Activated CD4-positive, alpha-beta T cell treated with anti-CD3 and anti-CD28 coated beads, Interleukin-2, amount 50 U/mL, for 48 hours (primary cell): ENCODE data around the gene USP14.
"Not testable (repeated sequence)": the region's sequence is repeated elsewhere in the genome, so short reads cannot be mapped to it uniquely, and the experiment has no call there.

ENCODE experiments used
- DNase-seq, 2 experiments: peaks; one replicate each; pipeline ENCODE4 v3.0.0-alpha.2; 2020

Gene USP14

GRCh38 chr18:158128-159036, at the start of gene USP14:
TSS of gene USP14 (plus strand) at chr18:158557. CDS start at chr18:158699, 142 bp downstream.
- DNase-seq = peak; percentile 98

GRCh38 chr18:108665-109063, 49.7 kb upstream of the USP14 start:
- DNase-seq = not testable (repeated sequence)

DNA sequence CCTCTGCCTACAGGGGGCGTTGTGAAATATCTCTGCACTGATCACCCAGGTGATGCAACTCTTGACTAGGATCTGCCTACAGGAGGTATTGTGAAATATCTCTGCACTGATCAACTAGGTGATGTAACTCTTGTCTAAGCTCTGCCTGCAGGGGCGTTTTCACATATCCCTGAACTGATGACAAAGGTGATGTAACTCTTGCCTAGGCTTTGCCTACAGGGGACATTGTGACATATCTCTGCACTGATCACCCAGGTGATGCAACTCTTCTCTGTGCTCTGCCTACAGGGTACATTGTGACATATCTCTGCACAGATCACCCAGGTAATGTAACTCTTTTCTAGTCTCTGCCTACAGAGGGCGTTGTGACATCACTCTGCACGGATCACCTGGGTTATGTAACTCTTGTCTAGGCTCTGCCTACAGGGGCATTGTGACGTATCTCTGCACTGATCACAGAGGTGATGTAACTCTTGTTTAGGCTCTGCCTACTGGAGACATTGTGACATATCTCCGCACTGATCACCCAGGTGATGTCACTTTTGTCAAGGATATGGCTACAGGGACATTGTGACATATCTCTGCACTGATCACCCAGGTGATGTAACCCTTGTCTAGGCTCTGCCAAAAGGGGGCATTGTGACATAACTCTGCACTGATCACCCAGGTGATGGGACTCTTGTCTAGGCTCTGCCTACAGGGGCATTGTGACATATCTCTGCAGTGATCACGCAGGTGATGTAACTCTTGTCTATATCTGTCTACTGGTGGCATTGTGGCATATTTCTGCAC, 49.0 kb upstream of the USP14 start:
- DNase-seq = peak in 1 of 2 experiments; percentile 40

GRCh38 chr18:109922-110261, 48.5 kb upstream of the USP14 start:
- DNase-seq = not testable (repeated sequence)

- DNase-seq = peak; percentile 29 to 40
Measured at GRCh38 chr18:110351-111201, 47.8 kb upstream of the USP14 start.

- DNase-seq = peak; percentile 62 to 71
Measured at GRCh38 chr18:111306-112014, 46.9 kb upstream of the USP14 start.

DNA sequence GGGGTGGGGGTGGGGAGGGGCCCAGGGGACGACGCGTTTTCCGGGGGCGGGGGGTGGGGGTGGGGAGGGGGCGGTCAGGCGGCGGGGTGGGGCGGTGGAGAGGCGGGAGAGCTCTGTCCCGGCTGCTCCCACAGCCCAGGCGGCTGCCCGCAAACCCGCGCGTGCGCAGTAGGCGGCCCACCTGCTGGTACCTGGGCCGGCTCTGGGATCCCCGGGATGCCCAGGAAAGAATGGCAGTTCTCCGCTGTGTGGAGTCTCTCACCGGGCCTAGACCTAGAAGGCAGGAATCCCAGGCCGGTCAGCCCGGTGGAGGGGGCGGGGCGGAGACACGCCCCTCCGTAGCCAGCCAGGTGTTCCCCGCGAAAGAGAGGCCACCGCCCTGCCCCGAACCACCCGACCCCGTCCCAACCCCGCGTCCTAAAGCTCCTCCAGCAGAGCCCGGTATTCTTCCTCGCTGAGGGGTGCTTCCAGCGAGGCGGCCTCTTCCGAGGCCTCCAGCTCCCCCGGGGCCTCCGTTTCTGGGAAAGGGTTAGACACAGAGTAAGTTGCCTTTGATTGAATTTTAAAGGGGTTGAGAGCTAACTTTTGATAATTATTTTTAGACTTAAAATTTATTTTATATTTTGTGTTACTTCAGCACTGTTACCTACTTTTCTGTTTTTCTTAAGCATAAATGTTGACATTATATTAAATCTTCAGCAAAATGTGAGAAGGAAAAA, 46.2 kb upstream of the USP14 start:
- DNase-seq = not testable (repeated sequence)

DNA sequence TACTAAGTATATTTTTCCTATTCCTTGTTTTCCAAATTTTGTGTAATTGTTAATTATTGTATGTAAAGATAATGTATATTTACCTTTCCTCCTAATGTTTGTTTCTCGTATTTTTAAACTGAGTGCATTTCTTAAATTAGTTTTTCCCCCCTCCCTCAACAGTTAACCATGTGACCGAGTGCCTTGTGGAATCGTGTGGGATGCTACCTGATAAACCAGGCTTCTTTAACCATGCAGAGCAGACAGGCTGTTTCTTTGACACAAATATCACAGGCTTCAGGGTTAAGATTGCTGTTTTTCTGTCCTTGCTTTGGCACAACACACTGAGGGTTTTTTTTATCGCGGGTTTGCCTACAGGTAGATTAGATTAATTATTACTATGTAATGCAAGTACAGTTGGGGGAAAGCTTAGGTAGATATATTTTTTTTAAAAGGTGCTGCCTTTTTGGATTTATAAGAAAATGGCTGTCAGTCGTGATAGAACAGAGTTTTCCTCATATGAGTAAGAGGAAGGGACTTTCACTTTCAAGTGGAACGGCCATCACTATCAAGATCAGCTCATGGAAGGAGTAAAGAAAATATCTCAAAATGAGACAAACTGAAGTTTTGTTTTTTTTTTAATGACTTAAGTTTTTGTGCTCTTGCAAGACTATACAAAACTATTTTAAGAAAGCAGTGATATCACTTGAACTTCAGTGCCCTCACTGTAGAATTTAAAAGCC, 37.7 kb upstream of the USP14 start:
- DNase-seq = not testable (repeated sequence)

- no peak for DNase-seq
Measured at GRCh38 chr18:135045-135444, 23.3 kb upstream of the USP14 start.

- DNase-seq = peak in 1 of 2 experiments; percentile 38
Measured at GRCh38 chr18:136433-136832, 21.9 kb upstream of the USP14 start.

DNA sequence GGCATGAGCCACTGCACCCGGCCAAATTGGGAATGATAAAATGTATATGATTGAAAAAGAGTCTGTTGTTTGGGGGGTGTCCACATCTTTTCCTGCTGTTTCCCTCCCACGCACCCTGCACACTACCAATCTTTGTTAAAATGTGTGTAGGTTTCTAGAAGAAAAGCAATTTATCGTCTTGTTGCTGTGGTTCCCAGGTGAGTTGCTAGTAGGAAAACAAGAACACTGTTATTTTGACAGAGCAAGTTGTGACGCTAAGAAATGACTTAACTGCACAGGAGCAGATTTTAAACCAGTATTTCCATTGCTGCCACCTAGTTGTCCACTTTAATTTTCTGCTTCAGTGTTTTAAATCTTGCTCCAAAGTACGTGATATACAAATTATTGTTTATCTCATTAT, 21.0 kb upstream of the USP14 start:
- no peak for DNase-seq

DNA sequence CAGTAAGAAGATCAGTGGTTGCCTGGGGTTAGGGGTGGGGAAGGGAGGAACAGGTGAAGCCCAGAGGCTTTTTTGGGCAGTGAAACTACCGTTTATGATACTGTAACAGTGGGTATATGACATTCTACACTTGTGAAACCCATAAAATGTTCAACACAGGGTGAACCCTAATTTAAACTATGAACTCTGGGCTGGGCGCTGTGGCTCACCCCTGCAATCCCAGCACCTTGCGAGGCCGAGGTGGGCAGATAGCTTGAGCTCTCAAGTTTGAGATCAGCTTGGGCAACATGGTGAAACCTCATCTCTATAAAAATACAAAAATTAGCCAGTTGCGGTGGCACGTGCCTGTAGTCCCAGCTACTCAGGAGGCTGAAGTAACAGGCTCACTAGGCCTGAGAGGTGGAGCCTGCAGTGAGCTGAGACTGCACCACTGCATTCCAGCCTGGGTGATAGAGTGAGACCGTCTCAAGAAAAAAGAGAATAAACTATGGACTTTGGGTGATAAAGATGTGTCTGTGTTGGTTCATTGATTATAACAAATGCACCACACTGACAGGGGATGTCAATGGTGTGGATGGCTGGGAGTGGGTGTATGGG, 17.6 kb upstream of the USP14 start:
- DNase-seq = no peak

DNA sequence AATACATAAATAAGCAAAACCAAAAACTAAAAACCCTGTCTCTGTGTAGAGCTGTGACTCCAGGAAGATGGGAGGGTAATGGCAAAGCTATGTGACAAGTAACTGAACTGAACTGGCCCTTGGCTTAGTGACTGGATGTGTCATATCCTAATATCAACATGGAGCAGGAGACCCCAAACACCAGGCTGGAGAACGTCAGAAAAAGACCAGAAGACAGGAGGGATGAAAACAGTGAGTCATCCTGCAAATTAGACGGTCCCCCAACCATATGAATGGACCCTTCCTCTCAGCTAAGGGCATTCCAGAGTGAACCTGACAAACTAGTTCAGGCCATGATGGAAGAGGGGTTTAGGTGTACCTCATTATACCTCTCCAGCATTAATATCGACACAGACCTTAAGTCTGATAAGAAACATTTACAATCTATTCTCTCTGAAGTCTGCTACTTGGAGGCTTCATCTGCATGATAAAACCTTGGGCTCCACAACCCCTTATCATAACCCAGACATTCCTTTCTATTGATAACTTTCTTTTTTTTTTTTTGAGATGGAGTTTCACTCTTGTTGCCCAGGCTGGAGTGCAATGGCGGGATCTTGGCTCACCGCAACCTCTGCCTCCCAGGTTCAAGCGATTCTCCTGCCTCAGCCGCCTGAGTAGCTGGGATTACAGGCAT, 15.6 kb upstream of the USP14 start:
- DNase-seq = not testable (repeated sequence)

DNA sequence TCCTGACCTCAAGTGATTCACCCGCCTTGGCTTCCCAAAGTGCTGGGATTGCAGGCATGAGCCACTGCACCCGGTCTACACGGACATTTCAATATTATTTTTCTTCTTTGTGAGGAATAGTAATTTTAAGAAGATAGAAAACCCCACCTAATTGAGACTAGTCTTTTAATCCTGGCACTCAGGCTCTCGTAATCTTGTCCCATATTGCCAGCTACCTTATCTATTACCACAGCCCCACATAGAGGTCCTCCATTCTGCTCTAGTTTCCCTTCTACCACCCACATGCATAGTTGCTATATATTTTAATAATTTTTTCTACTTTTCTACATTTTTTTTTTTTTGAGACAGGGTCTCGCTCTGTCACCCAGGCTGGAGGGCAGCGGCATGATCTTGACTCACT, 9.5 kb upstream of the USP14 start:
- no peak for DNase-seq

DNA sequence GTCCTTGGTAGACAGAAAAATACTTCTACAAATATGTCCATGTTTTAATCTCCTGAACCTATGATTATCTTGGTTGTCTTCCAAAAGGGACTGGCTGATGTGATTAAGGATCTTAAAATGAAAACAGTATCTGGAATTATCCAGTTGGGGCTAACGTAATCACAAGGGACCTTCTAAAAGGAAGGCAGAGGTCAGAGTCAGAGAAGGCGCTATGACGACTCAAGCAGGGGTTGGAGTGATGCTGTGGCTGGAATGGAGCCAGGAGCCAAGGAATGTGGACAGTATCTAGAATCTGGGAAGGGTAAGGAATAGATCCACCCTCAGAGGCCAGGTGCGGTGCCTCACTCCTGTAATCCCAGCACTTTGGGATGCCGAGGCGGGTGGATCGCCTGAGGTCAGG, 4.2 kb upstream of the USP14 start:
- no peak for DNase-seq

DNA sequence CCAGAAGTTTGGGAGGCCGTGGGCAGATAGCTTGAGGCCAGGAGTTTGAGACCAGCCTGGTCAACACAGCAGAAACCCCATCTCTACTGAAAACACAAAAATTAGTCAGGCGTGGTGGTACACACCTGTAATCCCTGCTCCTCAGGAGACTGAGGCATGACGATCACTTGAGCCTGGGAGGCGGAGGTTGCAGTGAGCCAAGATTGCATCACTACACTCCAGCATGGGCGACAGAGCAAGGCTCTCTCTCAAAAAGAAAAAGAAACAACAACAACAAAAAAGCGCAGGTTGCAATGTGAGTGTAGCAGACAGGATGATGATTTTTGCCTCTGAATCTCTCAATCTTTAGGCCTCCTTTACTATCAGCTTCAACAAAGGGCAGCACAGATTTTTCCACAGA, 2.7 kb upstream of the USP14 start:
- DNase-seq = no peak

DNA sequence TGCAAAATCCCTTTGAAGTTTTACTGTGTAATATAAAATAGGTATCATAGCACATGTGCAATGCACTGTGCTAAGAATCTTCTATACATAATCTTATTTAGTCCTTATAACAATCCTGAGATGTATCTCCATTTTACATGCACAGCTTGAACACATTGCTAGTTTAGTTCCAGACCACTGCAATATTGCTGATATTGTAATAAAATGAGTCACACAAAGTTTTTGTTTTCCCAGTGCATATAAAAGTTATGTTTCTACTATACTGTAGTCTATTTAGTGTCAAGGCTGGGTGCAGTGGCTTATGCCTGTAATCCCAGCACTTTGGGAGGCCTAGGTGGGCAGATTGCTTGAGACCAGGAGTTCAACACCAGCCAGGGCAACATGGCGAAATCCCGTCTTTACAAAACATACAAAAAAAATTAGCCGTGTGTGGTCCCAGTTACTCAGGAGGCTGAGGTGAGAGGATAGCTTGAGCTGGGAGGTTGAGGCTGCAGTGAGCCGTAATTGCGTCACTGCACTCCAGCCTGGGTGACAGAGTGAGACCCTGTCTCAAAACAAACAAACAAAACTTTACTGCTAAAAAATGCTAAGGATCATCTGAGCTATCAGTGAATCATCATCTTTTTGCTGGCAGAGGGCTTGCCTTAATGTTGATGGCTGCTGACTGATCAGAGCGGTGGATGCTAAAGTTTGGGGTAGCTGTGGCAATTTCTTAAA, 1.7 kb upstream of the USP14 start:
- DNase-seq = no peak

GRCh38 chr18:159037-159652, 788 bp downstream of the USP14 start:
- DNase-seq = no peak

DNA sequence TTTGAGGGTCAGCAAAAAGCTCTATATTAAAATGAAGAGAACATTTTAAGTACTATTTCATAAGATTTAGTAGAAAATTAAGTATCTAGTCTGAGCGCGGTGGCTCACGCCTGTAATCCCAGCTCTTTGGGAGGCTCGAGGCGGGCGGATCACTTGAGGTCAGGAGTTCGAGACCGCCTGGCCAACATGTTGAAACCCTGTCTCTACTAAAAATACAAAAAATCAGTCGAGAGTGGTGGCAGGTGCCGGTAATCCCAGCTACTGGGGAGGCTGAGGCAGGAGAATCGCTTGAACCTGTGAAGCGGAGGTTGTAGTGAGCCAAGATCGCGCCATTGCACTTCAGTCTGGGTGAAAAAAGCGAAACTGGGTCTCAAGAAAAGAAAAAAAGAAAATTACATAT, 1.6 kb downstream of the USP14 start:
- DNase-seq = no peak
